SH-SY5Y (cell line): ENCODE measurements around the gene LRIG2.

Experiments
- GATA2 ChIP-seq: IDR thresholded peaks from 2 replicates; pipeline ENCODE4 v1.6.1; 2011; ENCODE audit warnings: mild to moderate bottlenecking, low read depth, low read length
- GATA3 ChIP-seq: IDR thresholded peaks from 2 replicates; pipeline ENCODE4 v1.6.1; 2011; ENCODE audit warnings: low read depth, mild to moderate bottlenecking, low read length, moderate library complexity

DNA sequence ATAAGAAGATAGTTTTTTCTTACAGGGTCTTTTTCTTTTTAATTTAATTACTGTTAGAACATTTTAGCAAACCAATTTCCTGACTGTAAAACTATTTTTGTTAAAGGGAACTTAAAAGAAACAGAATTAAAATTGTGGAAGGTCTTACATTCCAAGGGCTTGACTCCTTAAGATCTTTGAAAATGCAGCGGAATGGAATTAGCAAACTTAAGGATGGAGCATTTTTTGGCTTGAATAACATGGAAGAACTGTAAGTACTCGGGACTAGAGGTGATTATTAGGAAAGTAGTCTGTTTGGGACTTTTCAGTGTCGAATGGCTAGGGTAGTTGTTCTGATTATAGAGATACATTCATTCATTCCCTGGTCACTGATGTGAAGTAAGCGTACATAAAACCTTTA is 21.5 kb downstream of the LRIG2 start:
- TF ChIP-seq GATA3 (no peak), GATA2 (no peak)
